GM12874 (cell line): Measurements from ENCODE around the gene PHACTR1.

Experiments
- CTCF ChIP-seq: IDR thresholded peaks from 2 replicates; pipeline ENCODE4 v1.5.1; 2011; ENCODE audit warnings: low read depth, mild to moderate bottlenecking, control low read depth, low read length, moderate library complexity; ENCODE audit not compliant: insufficient read depth

Gene PHACTR1

DNA sequence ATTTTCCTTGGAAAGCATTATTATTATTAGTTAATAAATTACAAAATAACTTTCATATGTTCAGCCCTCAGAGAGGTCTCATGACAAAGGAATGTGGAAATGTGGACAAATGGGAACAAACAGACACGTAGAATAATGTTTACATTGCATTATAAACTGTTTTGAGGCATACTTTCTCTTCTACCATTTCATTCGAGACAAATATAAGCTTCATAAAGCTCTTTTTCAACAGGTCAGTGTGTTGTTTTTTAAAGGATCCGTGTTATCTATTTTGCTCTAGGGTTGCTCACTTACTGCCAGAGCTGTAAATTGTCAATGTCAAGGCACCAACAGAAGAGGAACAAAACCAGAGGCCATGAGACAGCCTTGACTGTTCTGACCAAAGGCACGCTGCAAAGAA is 256.8 kb downstream of the PHACTR1 start:
- no peak for TF ChIP-seq CTCF

- TF ChIP-seq CTCF = no peak
These were observed 258.0 kb downstream of the PHACTR1 start for GRCh38 chr6:12974551-12974950.

GRCh38 chr6:12976366-12976765 is 259.8 kb downstream of the PHACTR1 start:
- no peak for TF ChIP-seq CTCF

DNA sequence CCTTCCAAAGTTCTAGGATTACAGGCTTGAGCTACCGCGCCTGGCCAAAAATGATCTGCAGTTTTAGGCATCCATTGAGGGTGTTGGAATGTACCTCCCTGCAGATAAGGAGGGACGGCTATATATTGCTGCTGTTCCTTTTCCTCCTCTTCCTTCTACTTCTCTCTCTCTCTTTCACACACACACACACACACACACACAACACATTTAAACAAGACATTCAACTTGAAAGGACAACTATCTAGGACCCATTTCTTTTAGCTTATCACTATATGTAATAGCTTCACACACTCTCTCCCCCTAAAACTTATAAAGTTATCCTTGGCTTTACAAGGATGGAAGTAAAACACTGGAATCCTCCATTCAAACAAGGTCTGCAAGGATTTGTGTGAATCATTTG is 260.6 kb downstream of the PHACTR1 start:
- TF ChIP-seq CTCF = no peak

DNA sequence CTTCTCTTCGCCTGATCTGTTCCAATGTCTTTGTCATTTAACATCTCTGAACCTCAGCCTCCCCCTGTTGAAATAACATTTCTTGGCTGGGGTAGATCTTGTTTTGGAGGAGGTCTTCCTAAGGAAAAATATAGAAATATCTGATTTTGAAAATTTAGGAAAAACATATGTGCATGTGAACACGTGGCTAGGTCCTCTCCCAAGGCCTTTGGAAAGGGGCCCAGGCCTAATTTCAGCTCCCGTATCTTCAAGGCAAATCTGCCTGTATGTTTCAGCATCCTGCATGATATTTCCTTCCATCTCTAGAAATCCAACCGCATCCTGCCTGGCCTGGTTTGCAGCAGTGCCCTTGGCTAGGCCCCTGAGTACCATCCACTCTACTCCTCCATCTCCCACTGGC is 261.2 kb downstream of the PHACTR1 start:
- TF ChIP-seq CTCF = no peak

DNA sequence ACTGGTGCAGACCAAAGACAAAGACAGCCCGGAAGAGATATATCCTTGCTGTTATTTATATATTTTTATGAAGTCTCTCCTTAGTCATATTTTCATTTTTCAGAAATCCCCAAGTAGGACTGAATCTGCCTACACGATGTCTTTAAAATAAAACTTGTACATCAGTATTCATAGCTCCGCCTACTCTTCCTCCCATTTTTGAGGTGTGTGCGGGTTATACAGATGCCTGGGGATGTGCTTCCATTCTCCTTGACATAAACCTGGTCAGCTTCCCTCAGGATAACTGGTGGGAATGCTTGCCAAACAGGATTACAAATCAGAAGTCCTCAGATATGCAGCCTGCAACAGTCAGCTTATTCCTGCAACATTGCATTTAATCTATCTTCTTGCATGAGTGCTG is 264.2 kb downstream of the PHACTR1 start:
- TF ChIP-seq CTCF = no peak

DNA sequence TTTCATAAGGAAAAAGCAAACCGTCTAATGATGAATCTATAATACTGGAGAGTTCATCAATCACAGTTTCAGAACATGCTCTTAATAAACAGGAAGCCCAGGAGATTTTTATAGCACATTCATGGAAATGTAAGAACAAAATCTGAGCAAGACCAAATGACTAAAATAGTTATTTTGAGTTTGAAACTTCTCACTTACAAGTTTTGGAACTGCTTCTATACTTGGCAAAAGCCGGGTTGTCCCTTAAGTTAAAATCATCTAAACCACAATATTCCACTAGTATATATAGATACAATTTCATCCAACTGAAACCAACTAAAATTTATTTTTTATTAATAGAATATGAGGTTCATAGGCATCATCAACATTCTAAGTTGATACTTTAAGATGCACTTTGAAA is 268.2 kb downstream of the PHACTR1 start:
- no peak for TF ChIP-seq CTCF

DNA sequence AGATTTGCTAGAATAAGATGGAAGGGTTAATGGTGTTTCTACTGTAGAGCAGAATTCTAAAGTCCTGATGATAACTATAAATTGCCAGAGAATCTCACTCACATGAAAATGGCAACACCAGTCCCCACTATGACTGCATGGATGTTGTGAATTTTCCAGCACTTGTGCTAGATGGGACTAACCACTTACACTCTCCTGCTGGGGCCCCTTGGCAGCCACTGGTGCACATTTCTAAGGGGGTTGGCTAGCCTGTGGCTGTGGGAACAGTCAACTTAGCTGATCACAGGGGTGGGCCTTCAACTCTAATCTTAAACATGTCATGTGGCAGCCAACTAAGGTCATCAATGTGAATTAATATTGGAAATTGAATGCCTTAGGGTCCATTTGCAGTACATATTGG is 271.2 kb downstream of the PHACTR1 start:
- TF ChIP-seq CTCF = no peak
